Measurements from ENCODE around the gene GSX2. TPM values are rescaled to one million over a fixed set of nuclear protein-coding genes. Genes with fewer than 3 reads are reported as not detected.

GSX2 gene
- polyA plus RNA-seq, 1 of the 3 experiments (the other 2 are of a cell fraction), result 0.02 TPM

DNA sequence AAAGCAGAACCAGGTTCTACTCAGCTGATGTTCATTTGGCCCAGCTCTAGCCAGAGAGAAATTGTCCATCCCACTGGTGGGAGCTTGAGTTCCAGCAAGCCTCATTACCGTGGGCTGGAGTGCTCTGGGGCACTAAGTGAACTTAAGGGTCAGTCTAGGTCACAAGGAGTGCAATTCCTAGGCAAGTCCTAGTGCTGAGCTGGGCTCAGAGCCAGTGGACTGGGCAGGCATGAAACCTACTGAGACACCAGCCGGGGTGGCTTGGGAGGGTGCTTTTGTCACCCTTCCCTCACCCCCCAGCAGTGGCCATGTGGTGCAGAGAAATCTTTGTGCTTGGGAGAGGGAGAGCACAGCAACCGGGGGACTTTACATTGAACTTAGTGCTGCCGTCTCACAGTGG lies 39.4 kb downstream of the GSX2 start (continued):
- TF ChIP-seq, protein P1, sequence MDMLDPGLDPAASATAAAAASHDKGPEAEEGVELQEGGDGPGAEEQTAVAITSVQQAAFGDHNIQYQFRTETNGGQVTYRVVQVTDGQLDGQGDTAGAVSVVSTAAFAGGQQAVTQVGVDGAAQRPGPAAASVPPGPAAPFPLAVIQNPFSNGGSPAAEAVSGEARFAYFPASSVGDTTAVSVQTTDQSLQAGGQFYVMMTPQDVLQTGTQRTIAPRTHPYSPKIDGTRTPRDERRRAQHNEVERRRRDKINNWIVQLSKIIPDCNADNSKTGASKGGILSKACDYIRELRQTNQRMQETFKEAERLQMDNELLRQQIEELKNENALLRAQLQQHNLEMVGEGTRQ (IDR thresholded peaks at IDR 0.05; ENCODE audit: borderline replicate concordance, low read depth, low read length), result no peak
- no peak for TF ChIP-seq TEAD4 (IDR thresholded peaks at IDR 0.05; ENCODE audit: borderline replicate concordance, insufficient read depth)
- TF ChIP-seq FOXM1 (IDR thresholded peaks at IDR 0.05; ENCODE audit: low read depth), result no peak
- TF ChIP-seq, protein P2, sequence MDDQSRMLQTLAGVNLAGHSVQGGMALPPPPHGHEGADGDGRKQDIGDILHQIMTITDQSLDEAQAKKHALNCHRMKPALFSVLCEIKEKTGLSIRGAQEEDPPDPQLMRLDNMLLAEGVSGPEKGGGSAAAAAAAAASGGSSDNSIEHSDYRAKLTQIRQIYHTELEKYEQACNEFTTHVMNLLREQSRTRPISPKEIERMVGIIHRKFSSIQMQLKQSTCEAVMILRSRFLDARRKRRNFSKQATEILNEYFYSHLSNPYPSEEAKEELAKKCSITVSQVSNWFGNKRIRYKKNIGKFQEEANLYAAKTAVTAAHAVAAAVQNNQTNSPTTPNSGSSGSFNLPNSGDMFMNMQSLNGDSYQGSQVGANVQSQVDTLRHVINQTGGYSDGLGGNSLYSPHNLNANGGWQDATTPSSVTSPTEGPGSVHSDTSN (IDR thresholded peaks at IDR 0.05), result no peak

- no peak for DNase-seq
- H3K9me3 ChIP-seq, result no peaks in the 10 kb centered on the region
- H3K79me2 ChIP-seq (ENCODE audit: insufficient read depth), result no peaks in the 10 kb centered on the region
- no peaks in the 10 kb centered on the region for H3K36me3 ChIP-seq (replicated peaks in 1 of 2; ENCODE audit: control insufficient read depth in 1 of 2, insufficient read depth in 2 of 2, low read length in 1 of 2)
- H3K4me3 ChIP-seq (ENCODE audit: low read depth in 2 of 2, low read length in 1 of 2), result no peak overlapping the region
- ChIA-PET CTCF (no interaction called here), POLR2A (no interaction called here)
- no peaks in the 10 kb centered on the region for H3K9me2 ChIP-seq
- no peak overlapping the region for H3K9ac ChIP-seq
- no peaks in the 10 kb centered on the region for H3K27me3 ChIP-seq (ENCODE audit: insufficient read depth)
- H4K20me1 ChIP-seq (ENCODE audit: insufficient read depth), result no peaks in the 10 kb centered on the region
- no peaks in the 10 kb centered on the region for H3F3A ChIP-seq (replicated peaks; ENCODE audit: insufficient read depth)
- TF ChIP-seq GATA2 (CRISPR knock-in tag; IDR thresholded peaks at IDR 0.05) (no peak), TCF12 (IDR thresholded peaks at IDR 0.05) (no peak), RFX5 (IDR thresholded peaks at IDR 0.05; ENCODE audit: low read length) (no peak), SMC3 (IDR thresholded peaks at IDR 0.05; ENCODE audit: low read depth, low read length) (no peak), MEF2A (IDR thresholded peaks at IDR 0.05; ENCODE audit: borderline replicate concordance, low read depth) (no peak), JUND (IDR thresholded peaks at IDR 0.05) (no peak), CHD2 (IDR thresholded peaks at IDR 0.05; ENCODE audit: low read length, partially characterized antibody) (no peak), NFIC (IDR thresholded peaks at IDR 0.05; ENCODE audit: borderline replicate concordance) (no peak), RCOR1 (IDR thresholded peaks at IDR 0.05; ENCODE audit: low read length) (no peak), ELF1 (IDR thresholded peaks at IDR 0.05) (no peak)
- TF ChIP-seq, protein P1 (IDR thresholded peaks at IDR 0.05; ENCODE audit: borderline replicate concordance, low read depth, low read length), result no peak
- TF ChIP-seq, protein P3, sequence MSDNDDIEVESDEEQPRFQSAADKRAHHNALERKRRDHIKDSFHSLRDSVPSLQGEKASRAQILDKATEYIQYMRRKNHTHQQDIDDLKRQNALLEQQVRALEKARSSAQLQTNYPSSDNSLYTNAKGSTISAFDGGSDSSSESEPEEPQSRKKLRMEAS (IDR thresholded peaks at IDR 0.05; ENCODE audit: low read depth), result no peak
- peaks cover 0 to 3% of the 10 kb centered on the region in 2 experiments; a peak in 1 of 4 replicates for H3K4me1 ChIP-seq (ENCODE audit: control insufficient read depth in 1 of 2, insufficient read depth in 2 of 2, low read depth in 1 of 2, low read length in 1 of 2)
- H3K4me2 ChIP-seq, result no peak overlapping the region
- H3K27ac ChIP-seq (ENCODE audit: low read depth in 2 of 2, low read length in 1 of 2), result no peak overlapping the region
- no peak overlapping the region for H2AFZ ChIP-seq (ENCODE audit: low read depth)
- 71% methylated on average over 1 of the region's 1 CpG for WGBS (ENCODE audit: low lambda C conversion rate)
These were observed 40.3 kb downstream of the GSX2 start for GRCh38 chr4:54140287-54140686.

DNA sequence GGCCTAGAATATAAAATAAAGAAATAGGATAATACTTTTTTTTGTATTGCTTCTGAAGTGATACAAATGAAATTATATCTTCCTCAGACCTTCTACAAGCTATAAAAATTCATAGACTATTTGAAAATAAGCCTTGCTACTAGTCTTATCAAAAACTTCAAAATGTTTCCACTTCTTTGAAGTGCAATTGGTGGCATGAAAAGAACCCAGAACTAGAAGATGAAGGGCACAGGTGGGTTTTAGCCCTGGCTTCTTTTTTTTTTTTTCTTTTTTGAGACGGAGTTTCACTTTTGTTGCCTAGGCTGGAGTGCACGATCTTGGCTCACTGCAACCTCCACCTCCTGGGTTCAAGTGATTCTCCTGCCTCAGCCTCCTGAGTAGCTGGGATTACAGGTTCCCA lies 44.2 kb downstream of the GSX2 start:
- H3K36me3 ChIP-seq (replicated peaks in 1 of 2; ENCODE audit: control insufficient read depth in 1 of 2, insufficient read depth in 2 of 2, low read length in 1 of 2), result no peaks in the 10 kb centered on the region
- no peak overlapping the region for H3K4me2 ChIP-seq
- ChIA-PET CTCF (no interaction called here), POLR2A (no interaction called here)
- DNase-seq, result no peak
- no peaks in the 10 kb centered on the region for H3K27me3 ChIP-seq (ENCODE audit: insufficient read depth)
- no peak overlapping the region for H3K4me3 ChIP-seq (ENCODE audit: low read depth in 2 of 2, low read length in 1 of 2)
- TF ChIP-seq ELF1 (IDR thresholded peaks at IDR 0.05) (no peak), POLR2AphosphoS5 (IDR thresholded peaks at IDR 0.05; ENCODE audit: low read depth, low read length) (no peak), NFIC (IDR thresholded peaks at IDR 0.05; ENCODE audit: borderline replicate concordance) (no peak), FOXJ3 (CRISPR knock-in tag; IDR thresholded peaks at IDR 0.05) (no peak), RCOR1 (IDR thresholded peaks at IDR 0.05; ENCODE audit: low read length) (no peak)
- no peaks in the 10 kb centered on the region for H3K9me3 ChIP-seq
- H3K27ac ChIP-seq (ENCODE audit: low read depth in 2 of 2, low read length in 1 of 2), result no peak overlapping the region
- 94% methylated on average over 2 of the region's 2 CpGs for WGBS (ENCODE audit: low lambda C conversion rate)
- H3K9ac ChIP-seq, result no peak overlapping the region
- H2AFZ ChIP-seq (ENCODE audit: low read depth), result no peak overlapping the region
- H4K20me1 ChIP-seq (ENCODE audit: insufficient read depth), result no peaks in the 10 kb centered on the region
- peaks cover 0 to 5% of the 10 kb centered on the region in 2 experiments; a peak in 1 of 4 replicates for H3K4me1 ChIP-seq (ENCODE audit: control insufficient read depth in 1 of 2, insufficient read depth in 2 of 2, low read depth in 1 of 2, low read length in 1 of 2)
- H3K9me2 ChIP-seq, result no peaks in the 10 kb centered on the region
- no peaks in the 10 kb centered on the region for H3K79me2 ChIP-seq (ENCODE audit: insufficient read depth)
- no peaks in the 10 kb centered on the region for H3F3A ChIP-seq (replicated peaks; ENCODE audit: insufficient read depth)
